ENCODE data around the gene SRRM4.

The SRRM4 gene

DNA sequence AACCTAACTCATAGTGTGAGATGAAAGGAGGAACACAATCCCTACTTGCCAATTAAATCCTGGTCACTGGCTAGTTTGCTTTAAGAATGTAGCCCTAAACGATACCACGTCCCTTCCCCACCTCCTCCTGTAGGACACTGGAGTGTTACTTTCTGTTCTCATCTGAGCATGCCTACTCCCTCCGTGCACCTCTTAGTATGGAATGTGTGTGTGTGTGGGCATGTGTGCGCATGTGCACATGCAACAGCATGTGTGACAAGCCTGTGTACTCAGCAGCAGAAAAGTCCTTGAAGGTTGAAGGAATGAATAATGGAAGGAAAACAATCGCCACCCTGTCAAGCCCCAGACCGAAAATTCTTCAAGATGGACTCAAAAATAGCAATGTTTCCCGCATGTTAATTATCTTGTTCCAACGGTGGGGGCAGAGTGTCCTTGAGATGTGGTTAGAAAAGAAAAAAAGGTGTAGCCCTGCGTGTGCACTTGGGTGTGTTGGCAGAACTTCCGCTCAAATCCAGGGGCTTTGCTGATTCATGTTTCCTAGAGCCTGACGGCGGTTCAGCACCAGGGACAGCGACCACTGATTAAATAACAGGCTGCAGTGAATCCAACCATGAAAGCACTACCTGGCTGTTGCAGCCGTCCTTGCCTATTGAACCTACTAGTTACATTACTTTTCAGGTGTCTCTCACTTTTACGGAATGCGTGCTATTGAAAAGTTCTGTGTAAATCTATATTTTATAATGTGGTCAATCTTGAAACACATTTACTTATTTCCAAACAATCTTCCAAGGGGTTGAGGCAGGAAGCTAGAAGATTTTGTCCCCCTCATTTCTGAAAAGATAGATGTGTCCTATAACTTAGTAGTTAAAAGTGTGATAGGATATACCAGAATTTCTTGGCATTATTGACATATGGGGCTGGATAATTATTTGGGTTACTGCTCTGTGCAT is 79.8 kb downstream of the SRRM4 start:
- H3K27ac ChIP-seq, result no peak overlapping the region
- no peaks in the 10 kb centered on the region for H4K20me1 ChIP-seq (ENCODE audit: insufficient read depth)
- no peaks in the 10 kb centered on the region for H3K27me3 ChIP-seq (ENCODE audit: insufficient read depth, low read depth)
- no peaks in the 10 kb centered on the region for H3K4me1 ChIP-seq (ENCODE audit: low read depth, poor library complexity, severe bottlenecking)
- H2AFZ ChIP-seq (ENCODE audit: low read depth), result no peak overlapping the region
- H3K4me3 ChIP-seq (IDR thresholded peaks at IDR 0.05; ENCODE audit: insufficient read depth, low read depth, low read length), result no peak overlapping the region
- no peaks in the 10 kb centered on the region for H3K79me2 ChIP-seq (ENCODE audit: insufficient read depth, low read depth)
- H3K4me2 ChIP-seq, result no peak overlapping the region
- no peaks in the 10 kb centered on the region for H3K36me3 ChIP-seq (ENCODE audit: insufficient read depth)
- H3K9ac ChIP-seq, result no peak overlapping the region
- TF ChIP-seq, protein P1, sequence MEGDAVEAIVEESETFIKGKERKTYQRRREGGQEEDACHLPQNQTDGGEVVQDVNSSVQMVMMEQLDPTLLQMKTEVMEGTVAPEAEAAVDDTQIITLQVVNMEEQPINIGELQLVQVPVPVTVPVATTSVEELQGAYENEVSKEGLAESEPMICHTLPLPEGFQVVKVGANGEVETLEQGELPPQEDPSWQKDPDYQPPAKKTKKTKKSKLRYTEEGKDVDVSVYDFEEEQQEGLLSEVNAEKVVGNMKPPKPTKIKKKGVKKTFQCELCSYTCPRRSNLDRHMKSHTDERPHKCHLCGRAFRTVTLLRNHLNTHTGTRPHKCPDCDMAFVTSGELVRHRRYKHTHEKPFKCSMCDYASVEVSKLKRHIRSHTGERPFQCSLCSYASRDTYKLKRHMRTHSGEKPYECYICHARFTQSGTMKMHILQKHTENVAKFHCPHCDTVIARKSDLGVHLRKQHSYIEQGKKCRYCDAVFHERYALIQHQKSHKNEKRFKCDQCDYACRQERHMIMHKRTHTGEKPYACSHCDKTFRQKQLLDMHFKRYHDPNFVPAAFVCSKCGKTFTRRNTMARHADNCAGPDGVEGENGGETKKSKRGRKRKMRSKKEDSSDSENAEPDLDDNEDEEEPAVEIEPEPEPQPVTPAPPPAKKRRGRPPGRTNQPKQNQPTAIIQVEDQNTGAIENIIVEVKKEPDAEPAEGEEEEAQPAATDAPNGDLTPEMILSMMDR (conservative IDR thresholded peaks at IDR 0.05; ENCODE audit: low read depth, low read length), result no peak

DNA sequence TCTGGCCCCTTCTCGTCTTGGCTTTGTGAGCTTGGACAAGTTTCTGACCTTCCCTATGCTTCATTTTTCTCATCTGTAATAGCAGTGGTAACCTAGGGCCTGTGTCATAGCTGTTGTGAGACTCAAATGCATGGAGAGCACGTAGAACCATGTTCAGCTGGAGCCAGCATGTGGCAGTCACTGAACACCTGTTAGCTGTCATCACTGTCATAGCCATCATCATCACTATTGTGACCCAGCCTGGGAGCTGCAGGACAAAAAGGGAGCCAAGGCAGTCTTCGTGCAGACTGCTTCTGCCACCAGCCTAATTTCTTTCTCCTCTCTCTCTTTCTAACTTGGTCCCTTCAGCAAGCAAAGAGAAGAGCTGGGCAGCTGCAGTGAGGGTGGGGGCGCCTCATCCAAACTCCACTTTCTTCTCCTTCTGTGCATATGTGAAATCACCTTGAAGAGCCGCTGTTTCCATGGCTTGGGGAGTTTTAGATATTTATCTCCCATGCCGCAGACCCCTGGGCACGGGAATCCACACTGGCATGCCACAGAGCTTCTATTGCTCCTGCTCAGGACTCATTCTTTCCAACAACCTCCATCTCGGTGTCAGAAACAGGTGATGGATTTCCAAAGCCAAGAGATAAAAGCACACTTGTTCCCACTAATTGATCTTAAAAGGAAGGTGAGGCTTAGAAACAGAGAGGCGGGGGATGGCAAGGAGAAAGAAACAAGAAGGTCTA is 87.0 kb downstream of the SRRM4 start:
- Histone ChIP-seq H3K4me3 (IDR thresholded peaks at IDR 0.05; ENCODE audit: insufficient read depth, low read depth, low read length) (no peak overlapping the region), H3K36me3 (ENCODE audit: insufficient read depth) (no peaks in the 10 kb centered on the region), H3K9ac (no peak overlapping the region), H3K27me3 (ENCODE audit: insufficient read depth, low read depth) (no peaks in the 10 kb centered on the region), H4K20me1 (ENCODE audit: insufficient read depth) (no peaks in the 10 kb centered on the region), H3K79me2 (ENCODE audit: insufficient read depth, low read depth) (no peaks in the 10 kb centered on the region), H2AFZ (ENCODE audit: low read depth) (no peak overlapping the region), H3K4me2 (no peak overlapping the region), H3K4me1 (ENCODE audit: low read depth, poor library complexity, severe bottlenecking) (no peaks in the 10 kb centered on the region), H3K27ac (no peak overlapping the region)
- TF ChIP-seq, protein P1 (conservative IDR thresholded peaks at IDR 0.05; ENCODE audit: low read depth, low read length), result no peak

DNA sequence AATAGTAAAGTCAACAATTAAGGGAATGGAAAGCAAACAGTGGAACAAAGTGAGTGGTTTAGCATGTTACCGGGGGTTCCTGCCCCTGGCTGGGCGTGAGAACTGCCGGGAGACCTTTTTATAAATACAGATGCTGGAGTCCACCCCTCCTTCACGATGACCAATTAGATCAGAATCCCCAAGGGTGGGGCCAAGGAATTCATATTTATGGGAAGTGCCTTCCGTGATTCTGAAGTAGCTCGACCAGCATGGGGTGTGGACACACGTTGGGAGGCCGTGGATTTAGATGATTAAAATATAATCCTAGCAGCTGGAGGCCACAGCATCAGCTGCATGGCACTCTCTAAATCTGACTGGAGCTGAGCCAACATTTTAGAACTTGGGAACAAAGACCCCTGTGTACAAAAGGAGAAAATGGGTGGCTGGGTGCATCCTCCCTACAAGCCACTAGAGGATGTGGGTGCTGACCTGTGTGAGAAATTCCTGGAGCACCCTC is 87.9 kb downstream of the SRRM4 start:
- TF ChIP-seq, protein P1 (conservative IDR thresholded peaks at IDR 0.05; ENCODE audit: low read depth, low read length), result no peak
- no peak overlapping the region for H3K9ac ChIP-seq
- H3K27ac ChIP-seq, result no peak overlapping the region
- no peaks in the 10 kb centered on the region for H3K79me2 ChIP-seq (ENCODE audit: insufficient read depth, low read depth)
- no peak overlapping the region for H2AFZ ChIP-seq (ENCODE audit: low read depth)
- no peaks in the 10 kb centered on the region for H4K20me1 ChIP-seq (ENCODE audit: insufficient read depth)
- H3K4me3 ChIP-seq (IDR thresholded peaks at IDR 0.05; ENCODE audit: insufficient read depth, low read depth, low read length), result no peak overlapping the region
- no peak overlapping the region for H3K4me2 ChIP-seq
- H3K36me3 ChIP-seq (ENCODE audit: insufficient read depth), result no peaks in the 10 kb centered on the region
- no peaks in the 10 kb centered on the region for H3K27me3 ChIP-seq (ENCODE audit: insufficient read depth, low read depth)
- H3K4me1 ChIP-seq (ENCODE audit: low read depth, poor library complexity, severe bottlenecking), result no peaks in the 10 kb centered on the region

DNA sequence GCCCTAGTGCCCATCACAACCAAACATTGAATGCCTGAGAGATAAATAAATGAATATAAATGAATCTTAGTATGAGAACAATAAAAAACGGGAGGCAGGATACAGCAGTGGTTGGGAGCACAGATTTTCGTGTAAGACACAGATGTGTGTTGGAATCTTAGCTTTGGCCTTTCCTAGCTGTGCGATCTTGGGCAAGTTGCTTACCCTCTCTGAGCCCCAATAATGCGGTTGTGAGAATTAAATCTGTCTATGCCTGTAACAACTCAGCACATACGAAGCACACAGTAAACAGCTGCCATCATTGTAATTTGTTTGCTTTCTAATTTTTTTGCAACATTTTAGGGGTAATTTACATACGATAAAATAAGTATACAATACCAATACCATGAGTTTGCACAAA is 89.8 kb downstream of the SRRM4 start:
- H3K4me2 ChIP-seq, result no peak overlapping the region
- H3K79me2 ChIP-seq (ENCODE audit: insufficient read depth, low read depth), result no peaks in the 10 kb centered on the region
- H4K20me1 ChIP-seq (ENCODE audit: insufficient read depth), result no peaks in the 10 kb centered on the region
- no peaks in the 10 kb centered on the region for H3K36me3 ChIP-seq (ENCODE audit: insufficient read depth)
- no peak overlapping the region for H3K27ac ChIP-seq
- H3K4me1 ChIP-seq (ENCODE audit: low read depth, poor library complexity, severe bottlenecking), result no peaks in the 10 kb centered on the region
- no peak overlapping the region for H3K9ac ChIP-seq
- H2AFZ ChIP-seq (ENCODE audit: low read depth), result no peak overlapping the region
- H3K27me3 ChIP-seq (ENCODE audit: insufficient read depth, low read depth), result no peaks in the 10 kb centered on the region
- TF ChIP-seq, protein P1 (conservative IDR thresholded peaks at IDR 0.05; ENCODE audit: low read depth, low read length), result no peak
- H3K4me3 ChIP-seq (IDR thresholded peaks at IDR 0.05; ENCODE audit: insufficient read depth, low read depth, low read length), result no peak overlapping the region

All from KMS-11 (cell line).